Upper lobe of right lung (tissue), 1 donor: Measurements from ENCODE around the gene STX19. TPM values are rescaled to one million over a fixed set of nuclear protein-coding genes. Genes with fewer than 3 reads are reported as not detected.
A peak's percentile ranks its signal among the peaks of the same experiment; 100 is the strongest.

Source experiments
- ATAC-seq: fragments of 200-7000 bp; cut with Tn5 transposase; one replicate; pipeline ENCODE4 v1.9.1; 2020; ENCODE audit warnings: mild to moderate bottlenecking, moderate library complexity
- DNase-seq: peaks from one replicate; pipeline ENCODE4 v3.0.0-alpha.2; 2020
- H3K27ac ChIP-seq: fragments of 200-600 bp; one replicate; pipeline ENCODE4 v1.8.0; 2022
- H3K27me3 ChIP-seq: fragments of 200-600 bp; one replicate; pipeline ENCODE4 v1.8.0; 2022; ENCODE audit warnings: mild to moderate bottlenecking
- H3K36me3 ChIP-seq: fragments of 200-600 bp; one replicate; pipeline ENCODE4 v1.8.0; 2022
- H3K4me1 ChIP-seq: fragments of 200-600 bp; one replicate; pipeline ENCODE4 v1.8.0; 2022
- H3K4me3 ChIP-seq: fragments of 200-600 bp; one replicate; pipeline ENCODE4 v1.8.0; 2022; ENCODE audit warnings: mild to moderate bottlenecking
- H3K9me3 ChIP-seq: fragments of 200-600 bp; one replicate; pipeline ENCODE4 v1.8.0; 2022
- CTCF ChIP-seq: fragments of 200-600 bp; IDR thresholded peaks from one replicate; pipeline ENCODE4 v1.8.0; 2022; ENCODE audit warnings: antibody characterized with exemption
- intact Hi-C: fragments of 100-400 bp; cut with DNase I; formaldehyde crosslinking; loops from one replicate; pipeline ENCODE4 v1.11.0; 2022
- total RNA-seq: library from RNA; stranded (reverse); fragmentation: NEBNext Ultra II Directional; extraction: Animal tissue kit (Norgen Biotek cat#: 25700); gene quantifications from one replicate; pipeline ENCODE4 v1.2.1, GENCODE V29; 2021
- donor health status: DM: no; HTN: yes; CAD: no; lungs with severe emphysema.

STX19 gene
- total RNA-seq, 1 donor from 2014 or later, result 2.8 TPM

- DNase-seq (no peak), ATAC-seq (peak; percentile 38)
- no peaks in the 10 kb centered on the region for H3K4me1 ChIP-seq
- H3K27ac ChIP-seq, result no peak overlapping the region
- no peaks in the 10 kb centered on the region for H3K36me3 ChIP-seq
- no peaks in the 10 kb centered on the region for H3K9me3 ChIP-seq
- intact Hi-C loops, result no loop called here
- TF ChIP-seq CTCF, result no peak
- H3K27me3 ChIP-seq, result no peaks in the 10 kb centered on the region
- H3K4me3 ChIP-seq, result no peak overlapping the region
Measured at GRCh38 chr3:94019659-94020058, 8.7 kb downstream of the STX19 start.

DNA sequence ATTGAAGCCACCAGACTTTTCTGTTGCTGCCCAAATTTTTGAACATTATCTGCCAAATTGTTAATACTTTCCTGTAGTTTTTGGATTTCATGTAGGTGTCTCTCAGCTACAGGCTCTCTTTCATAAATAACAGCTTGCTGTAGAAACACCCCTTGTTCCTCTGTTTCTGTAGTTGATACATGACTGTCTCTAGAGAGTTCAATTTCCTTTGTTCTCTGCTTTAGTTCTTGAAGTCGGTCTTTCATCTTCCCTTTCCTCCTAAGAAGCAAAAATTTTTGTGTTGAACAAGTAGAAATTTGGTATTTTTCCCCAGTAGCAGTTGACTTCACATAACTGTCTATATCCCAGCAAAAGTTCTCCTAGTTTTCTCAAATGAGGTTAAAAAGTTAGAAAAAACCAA lies 13.4 kb downstream of the STX19 start:
- intact Hi-C loops, result no loop called here
- Histone ChIP-seq H3K36me3 (no peaks in the 10 kb centered on the region), H3K27me3 (no peaks in the 10 kb centered on the region), H3K4me3 (no peak overlapping the region), H3K27ac (no peak overlapping the region), H3K4me1 (no peaks in the 10 kb centered on the region), H3K9me3 (no peaks in the 10 kb centered on the region)
- TF ChIP-seq CTCF, result no peak
- ATAC-seq (no peak), DNase-seq (no peak)

GRCh38 chr3:94012185-94012584 lies 16.2 kb downstream of the STX19 start:
- H3K36me3 ChIP-seq, result no peaks in the 10 kb centered on the region
- ATAC-seq (no peak), DNase-seq (no peak)
- no peaks in the 10 kb centered on the region for H3K27me3 ChIP-seq
- no peaks in the 10 kb centered on the region for H3K4me1 ChIP-seq
- H3K27ac ChIP-seq, result no peak overlapping the region
- H3K9me3 ChIP-seq, result no peaks in the 10 kb centered on the region
- H3K4me3 ChIP-seq, result no peak overlapping the region
- intact Hi-C loops, result no loop called here
- TF ChIP-seq CTCF, result no peak

GRCh38 chr3:94011233-94011711 lies 17.1 kb downstream of the STX19 start:
- no peak for TF ChIP-seq CTCF
- DNase-seq (no peak), ATAC-seq (peak; percentile 59)
- intact Hi-C loops, result no loop called here
- H3K27ac ChIP-seq, result no peak overlapping the region
- H3K36me3 ChIP-seq, result no peaks in the 10 kb centered on the region
- no peaks in the 10 kb centered on the region for H3K4me1 ChIP-seq
- no peaks in the 10 kb centered on the region for H3K9me3 ChIP-seq
- no peaks in the 10 kb centered on the region for H3K27me3 ChIP-seq
- no peak overlapping the region for H3K4me3 ChIP-seq

DNA sequence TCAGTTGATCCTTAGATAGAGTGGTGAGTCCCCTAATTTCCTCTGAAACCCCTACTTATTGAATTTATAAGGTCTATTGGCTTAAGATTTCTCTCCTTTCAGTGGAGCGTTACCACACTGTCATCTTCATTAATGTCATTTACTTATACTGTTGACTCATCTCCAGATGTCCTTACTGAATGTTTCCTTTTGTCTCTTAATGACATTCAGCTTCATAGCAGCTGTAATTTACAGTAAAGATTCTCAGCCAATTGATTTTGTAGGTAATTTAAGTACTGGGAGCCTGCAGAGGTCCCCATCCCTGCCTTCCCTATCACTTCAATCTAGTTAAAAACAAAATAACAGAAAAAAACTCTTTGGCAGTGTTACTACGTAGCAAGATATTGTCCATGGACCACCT lies 18.8 kb downstream of the STX19 start:
- no peak for DNase-seq
- ATAC-seq, result no peak
- peaks cover 7% of the 10 kb centered on the region for H3K4me1 ChIP-seq
- H3K27ac ChIP-seq, result no peak overlapping the region
- intact Hi-C loops, result loop anchor here (10.0 kb wide), 1 partner anchor 55 kb away; the partner anchor contains the start of genes DHFR2 and NSUN3
- no peak for TF ChIP-seq CTCF
- no peaks in the 10 kb centered on the region for H3K9me3 ChIP-seq
- no peaks in the 10 kb centered on the region for H3K27me3 ChIP-seq
- H3K4me3 ChIP-seq, result no peak overlapping the region
- H3K36me3 ChIP-seq, result no peaks in the 10 kb centered on the region

DNA sequence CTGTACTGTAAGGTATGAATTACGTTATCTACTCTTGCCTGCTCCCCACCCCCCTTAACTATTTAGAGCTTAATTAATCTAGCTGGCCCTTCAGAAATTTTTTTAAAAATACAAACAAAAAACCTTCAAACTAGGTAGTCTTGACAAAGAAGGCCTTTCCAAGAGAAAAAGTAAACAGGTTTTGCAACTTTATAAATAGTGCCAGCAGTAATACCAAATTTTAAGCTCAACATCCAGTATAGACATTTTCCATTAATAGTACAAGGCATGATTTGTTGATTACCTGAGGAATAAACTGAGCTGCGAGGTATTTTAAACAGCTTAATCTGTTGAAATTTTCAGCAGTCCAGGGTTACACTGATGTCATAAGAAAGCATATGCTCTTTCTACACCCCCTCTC lies 20.1 kb downstream of the STX19 start:
- DNase-seq (no peak), ATAC-seq (no peak)
- Histone ChIP-seq H3K9me3 (no peaks in the 10 kb centered on the region), H3K4me3 (no peak overlapping the region), H3K27me3 (no peaks in the 10 kb centered on the region), H3K27ac (no peak overlapping the region), H3K4me1 (peaks cover 7% of the 10 kb centered on the region), H3K36me3 (no peaks in the 10 kb centered on the region)
- TF ChIP-seq CTCF, result no peak
- intact Hi-C loops, result loop anchor here (10.0 kb wide), 1 partner anchor 57 kb away; the partner anchor contains the start of genes DHFR2 and NSUN3
